BE2C (cell line): ENCODE results near the gene ATP5IF1. TPM values are rescaled to one million over a fixed set of nuclear protein-coding genes. Genes with fewer than 3 reads are reported as not detected.

Experiments
- DNase-seq: peaks from one replicate; pipeline ENCODE4 v3.0.0-alpha.2; 2020
- H3K27me3 ChIP-seq: fragments of 250-450 bp; sonication (Bioruptor Pico); 2 replicates; pipeline ENCODE4 v1.5.1; 2020; ENCODE audit warnings: mild to moderate bottlenecking
- H3K36me3 ChIP-seq: fragments of 250-450 bp; sonication (Bioruptor Pico); 2 replicates; pipeline ENCODE4 v1.5.1; 2020; ENCODE audit warnings: mild to moderate bottlenecking
- H3K4me1 ChIP-seq: fragments of 250-450 bp; sonication (Bioruptor Pico); 2 replicates; pipeline ENCODE4 v1.5.1; 2020
- H3K4me3 ChIP-seq: 2 replicates; pipeline ENCODE4 v1.5.1; 2011; ENCODE audit warnings: low read depth, low read length
- H3K9me3 ChIP-seq: fragments of 250-450 bp; sonication (Bioruptor Pico); 2 replicates; pipeline ENCODE4 v1.5.1; 2020
- polyA plus RNA-seq: library from polyadenylated mRNA; unstranded; fragments of >200 nt; gene quantifications from one replicate; pipeline ENCODE4 v1.2.1, GENCODE V29; 2012; ENCODE audit warnings: low read depth, missing spikeins; ENCODE audit not compliant: insufficient read length, insufficient read depth
- TF ChIP-seq, protein P1 (sequence below): IDR thresholded peaks from 2 replicates; pipeline ENCODE4 v1.5.1; 2012; ENCODE audit warnings: mild to moderate bottlenecking, low read depth, low read length

The ATP5IF1 gene
- 262 TPM for polyA plus RNA-seq

- peak; percentile 92 for DNase-seq
- peak within 1 kb of the TSS; percentile 85 for H3K4me3 ChIP-seq
- H3K4me1 ChIP-seq: no peaks in the 10 kb centered on the region
- TF ChIP-seq, protein P1, sequence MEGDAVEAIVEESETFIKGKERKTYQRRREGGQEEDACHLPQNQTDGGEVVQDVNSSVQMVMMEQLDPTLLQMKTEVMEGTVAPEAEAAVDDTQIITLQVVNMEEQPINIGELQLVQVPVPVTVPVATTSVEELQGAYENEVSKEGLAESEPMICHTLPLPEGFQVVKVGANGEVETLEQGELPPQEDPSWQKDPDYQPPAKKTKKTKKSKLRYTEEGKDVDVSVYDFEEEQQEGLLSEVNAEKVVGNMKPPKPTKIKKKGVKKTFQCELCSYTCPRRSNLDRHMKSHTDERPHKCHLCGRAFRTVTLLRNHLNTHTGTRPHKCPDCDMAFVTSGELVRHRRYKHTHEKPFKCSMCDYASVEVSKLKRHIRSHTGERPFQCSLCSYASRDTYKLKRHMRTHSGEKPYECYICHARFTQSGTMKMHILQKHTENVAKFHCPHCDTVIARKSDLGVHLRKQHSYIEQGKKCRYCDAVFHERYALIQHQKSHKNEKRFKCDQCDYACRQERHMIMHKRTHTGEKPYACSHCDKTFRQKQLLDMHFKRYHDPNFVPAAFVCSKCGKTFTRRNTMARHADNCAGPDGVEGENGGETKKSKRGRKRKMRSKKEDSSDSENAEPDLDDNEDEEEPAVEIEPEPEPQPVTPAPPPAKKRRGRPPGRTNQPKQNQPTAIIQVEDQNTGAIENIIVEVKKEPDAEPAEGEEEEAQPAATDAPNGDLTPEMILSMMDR: no peak
- H3K27me3 ChIP-seq: no peaks in the 10 kb centered on the region
- no peaks in the 10 kb centered on the region for H3K9me3 ChIP-seq
- H3K36me3 ChIP-seq: peaks cover 2% of the 10 kb centered on the region; the same call in 1 of the 2 replicates
These were observed at the start of gene ATP5IF1 for GRCh38 chr1:28235755-28236655. Gene ATP5IF1, plus strand, starts transcription at chr1:28236124. Its CDS starts 60 bp downstream, at chr1:28236184.

GRCh38 chr1:28190337-28190979 is 45.5 kb upstream of the ATP5IF1 start:
- no peak for DNase-seq
- H3K4me3 ChIP-seq: no peak overlapping the region
- no peaks in the 10 kb centered on the region for H3K36me3 ChIP-seq
- TF ChIP-seq, protein P1: no peak
- no peaks in the 10 kb centered on the region for H3K9me3 ChIP-seq
- H3K27me3 ChIP-seq: no peaks in the 10 kb centered on the region
- H3K4me1 ChIP-seq: no peaks in the 10 kb centered on the region

DNA sequence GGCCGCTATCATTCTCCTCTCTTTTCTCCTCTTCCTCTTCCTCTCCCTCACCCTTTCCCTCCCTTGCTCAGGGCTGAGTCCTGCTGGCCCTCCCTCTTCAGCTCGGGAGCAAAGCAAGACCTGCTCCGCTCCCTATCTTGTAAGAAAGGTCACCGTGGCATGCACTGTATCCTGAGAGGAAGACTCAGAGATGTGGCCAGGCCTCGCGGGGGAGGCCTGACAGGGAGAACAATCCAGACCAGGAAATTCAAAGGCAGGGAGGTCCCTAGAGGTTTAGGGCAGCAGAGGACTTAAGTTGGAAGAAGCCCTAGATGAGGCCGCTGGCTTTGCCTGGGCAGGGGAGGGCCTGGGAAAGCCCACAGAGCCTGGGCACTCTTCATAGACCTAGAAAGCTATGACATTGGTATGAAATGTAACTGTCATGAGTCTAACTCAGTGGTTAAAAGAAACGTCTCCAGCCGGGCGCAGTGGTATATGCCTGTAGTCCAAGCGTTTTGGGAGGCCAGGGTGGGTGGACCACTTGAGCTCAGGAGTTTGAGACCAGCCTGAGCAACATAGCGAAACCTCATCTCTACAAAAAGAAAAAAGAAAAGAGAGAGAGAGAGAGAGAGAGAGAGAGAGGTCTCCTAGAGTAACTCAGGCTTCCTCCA is 44.8 kb upstream of the ATP5IF1 start:
- H3K27me3 ChIP-seq: no peaks in the 10 kb centered on the region
- TF ChIP-seq, protein P1: no peak
- peak; percentile 21 for DNase-seq
- H3K4me1 ChIP-seq: no peaks in the 10 kb centered on the region
- no peaks in the 10 kb centered on the region for H3K36me3 ChIP-seq
- H3K9me3 ChIP-seq: no peaks in the 10 kb centered on the region
- H3K4me3 ChIP-seq: no peak overlapping the region

DNA sequence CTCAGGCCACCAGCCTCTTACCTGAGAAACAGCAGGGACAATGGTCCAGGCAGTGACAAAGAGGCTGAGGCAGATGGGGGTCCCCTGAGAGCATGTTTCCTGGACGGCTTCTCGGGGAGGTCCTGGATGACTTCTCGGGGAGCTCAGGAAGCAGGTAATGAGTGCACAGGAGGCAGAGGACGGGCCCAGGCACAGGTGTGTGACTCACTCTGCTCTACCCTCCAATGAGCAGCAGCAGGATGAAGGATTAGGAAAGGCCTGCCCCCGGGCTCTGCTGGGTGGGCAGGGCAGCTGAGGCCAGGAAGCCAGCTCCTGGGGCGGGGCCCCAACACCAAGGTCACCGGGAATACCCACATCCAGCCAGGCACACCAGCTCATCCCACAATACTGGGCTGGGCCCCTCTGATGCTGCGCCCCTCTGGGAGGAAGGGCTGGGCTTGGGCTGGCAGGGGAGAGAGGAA is 42.2 kb upstream of the ATP5IF1 start:
- no peaks in the 10 kb centered on the region for H3K4me1 ChIP-seq
- H3K4me3 ChIP-seq: no peak overlapping the region
- no peaks in the 10 kb centered on the region for H3K36me3 ChIP-seq
- no peaks in the 10 kb centered on the region for H3K27me3 ChIP-seq
- no peaks in the 10 kb centered on the region for H3K9me3 ChIP-seq
- TF ChIP-seq, protein P1: no peak
- no peak for DNase-seq

GRCh38 chr1:28194326-28195035 is 41.4 kb upstream of the ATP5IF1 start:
- Histone ChIP-seq H3K4me1 (no peaks in the 10 kb centered on the region), H3K36me3 (no peaks in the 10 kb centered on the region; the same call in 1 of the 2 replicates), H3K27me3 (no peaks in the 10 kb centered on the region), H3K9me3 (no peaks in the 10 kb centered on the region), H3K4me3 (no peak overlapping the region)
- TF ChIP-seq, protein P1: no peak
- no peak for DNase-seq
